Placental epithelial cell (primary cell): Measurements from ENCODE around the gene MTERF2. TPM values are rescaled to one million over a fixed set of nuclear protein-coding genes. Genes with fewer than 3 reads are reported as not detected.

Source experiments
- total RNA-seq: library from RNA; depleted of rRNA; stranded (reverse); fragments of >200 nt; gene quantifications from 2 replicates; pipeline ENCODE4 v1.2.3, GENCODE V29; 2012

Gene MTERF2, protein sequence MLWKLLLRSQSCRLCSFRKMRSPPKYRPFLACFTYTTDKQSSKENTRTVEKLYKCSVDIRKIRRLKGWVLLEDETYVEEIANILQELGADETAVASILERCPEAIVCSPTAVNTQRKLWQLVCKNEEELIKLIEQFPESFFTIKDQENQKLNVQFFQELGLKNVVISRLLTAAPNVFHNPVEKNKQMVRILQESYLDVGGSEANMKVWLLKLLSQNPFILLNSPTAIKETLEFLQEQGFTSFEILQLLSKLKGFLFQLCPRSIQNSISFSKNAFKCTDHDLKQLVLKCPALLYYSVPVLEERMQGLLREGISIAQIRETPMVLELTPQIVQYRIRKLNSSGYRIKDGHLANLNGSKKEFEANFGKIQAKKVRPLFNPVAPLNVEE
- total RNA-seq = 2.7 and 4.3 TPM in 2 replicates

DNA sequence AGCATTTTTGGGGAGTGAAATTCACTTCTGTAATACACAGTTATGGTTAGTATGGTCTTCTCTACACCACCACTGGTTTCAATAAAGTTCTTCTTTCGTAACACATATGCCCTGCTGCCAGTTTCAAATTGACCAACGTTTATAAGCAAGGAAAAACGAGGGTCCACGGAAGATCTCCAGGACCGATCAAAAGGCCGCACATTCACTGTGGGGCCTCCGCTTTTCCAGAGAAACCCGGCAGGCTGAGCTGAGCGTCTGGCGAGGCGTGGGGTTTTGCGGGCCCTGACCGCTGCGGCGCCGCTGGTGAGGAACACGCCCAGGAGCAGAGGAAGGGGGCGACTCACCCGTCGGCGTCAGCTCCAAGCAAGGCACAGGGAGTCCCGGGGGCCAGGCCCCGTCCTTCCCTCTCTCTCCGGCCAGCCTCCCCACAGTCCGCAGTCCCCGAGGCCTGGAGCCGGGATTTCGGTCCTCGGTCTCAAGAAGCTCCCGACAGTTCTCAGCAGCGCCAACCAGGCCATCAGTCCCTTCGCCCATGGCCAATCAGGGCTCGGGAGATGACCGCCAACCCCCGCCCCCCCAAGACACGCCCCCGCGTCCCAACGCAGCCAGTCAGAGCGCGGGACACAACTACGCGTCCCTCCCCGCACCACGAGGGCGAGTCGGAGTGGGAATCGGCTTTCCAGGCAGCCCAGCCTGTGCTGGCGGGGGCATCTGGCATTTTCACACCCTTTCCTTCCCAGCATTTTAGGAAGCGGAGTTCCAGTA is at the start of gene MTERF2:
TSS of gene MTERF2 (minus strand) at position 522 of the 765 bp plus-strand sequence. CDS start 8,432 bp downstream, outside the sequence.

DNA sequence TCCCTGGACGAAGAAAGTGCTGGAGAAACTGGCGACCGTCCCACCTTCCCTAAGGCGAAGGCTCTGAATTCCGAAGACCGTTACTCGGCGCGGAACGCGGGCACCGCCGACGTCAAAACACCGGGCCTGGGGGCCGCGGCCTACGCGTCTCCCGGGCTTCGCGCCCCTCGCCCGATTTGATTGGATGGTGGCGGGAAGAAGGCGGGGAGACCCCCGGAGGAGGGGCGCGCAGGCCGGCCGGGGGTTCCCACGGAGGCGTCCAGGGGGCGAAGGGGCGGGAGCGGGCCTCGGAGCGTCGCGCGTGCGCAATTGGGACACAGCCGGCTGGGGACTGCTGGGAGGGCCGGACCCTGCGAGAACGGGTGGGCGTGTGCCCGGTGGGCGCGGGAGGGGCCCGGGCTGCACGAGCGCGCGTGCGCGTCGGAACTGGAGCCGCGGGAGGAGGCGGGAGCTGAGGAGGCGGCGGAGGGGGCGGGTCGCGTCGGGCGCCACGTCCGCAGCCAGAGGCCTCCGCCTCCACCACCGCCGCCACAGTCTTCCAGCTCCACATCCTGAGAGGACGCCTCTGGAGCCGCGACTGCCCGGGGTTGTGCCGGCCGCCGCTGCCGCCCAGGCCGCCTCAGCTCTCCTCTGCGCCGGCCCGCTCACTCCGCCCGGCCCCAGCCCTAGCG is 31.4 kb downstream of the MTERF2 start, which contains the start of gene TMEM263:
TSS of gene TMEM263 (plus strand) at position 531 of the 671 bp plus-strand sequence. CDS start 11,210 bp downstream, outside the sequence.

Other genes with a start within 250 kb of the MTERF2 start
- gene RIC8B, start 212.5 kb downstream of the MTERF2 start, total RNA-seq = 9.5 and 14.5 TPM in 2 replicates
- gene TMEM263, start 31.2 kb downstream of the MTERF2 start, total RNA-seq = 115 and 149 TPM in 2 replicates
- 12.4 and 18.1 TPM in 2 replicates for gene CRY1, start 106.4 kb upstream of the MTERF2 start, total RNA-seq